Epidermal melanocyte (primary cell): ENCODE data around the gene ZNF487.
"Not testable (repeated sequence)": the region's sequence is repeated elsewhere in the genome, so short reads cannot be mapped to it uniquely, and the experiment has no call there.

Experiments used
- DNase-seq: peaks from one replicate; pipeline ENCODE4 v3.0.0; 2011; ENCODE audit warnings: low spot score; ENCODE audit not compliant: insufficient read length

ZNF487 gene

DNA sequence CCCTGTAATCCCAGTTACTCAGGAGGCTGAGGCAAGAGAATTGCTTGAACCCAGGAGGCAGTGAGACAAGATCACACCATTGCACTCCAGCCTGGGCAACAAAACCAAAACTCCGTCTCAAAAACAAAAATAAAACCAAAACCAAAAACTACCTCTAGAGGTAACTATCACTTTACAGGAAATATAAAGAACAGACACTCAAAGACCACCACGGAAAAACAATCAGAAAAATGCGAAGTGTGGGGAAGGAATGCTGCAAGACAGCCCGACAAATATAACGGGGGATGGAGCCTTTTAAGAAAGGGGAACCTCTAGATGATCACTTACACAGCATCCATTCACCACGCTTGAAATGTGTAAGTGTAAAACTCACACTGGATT is 32.2 kb upstream of the ZNF487 start:
- DNase-seq, result no peak

GRCh38 chr10:43407148-43407575 is 29.7 kb upstream of the ZNF487 start:
- DNase-seq, result no peak

- DNase-seq, result peak; percentile 73
Observed at GRCh38 chr10:43407576-43408330, 29.2 kb upstream of the ZNF487 start.

GRCh38 chr10:43408331-43408709 is 28.6 kb upstream of the ZNF487 start:
- DNase-seq, result no peak

- peak; percentile 93 for DNase-seq
Observed at GRCh38 chr10:43408710-43409384, 28.1 kb upstream of the ZNF487 start, which contains the start of gene HNRNPF. HNRNPF (minus strand) TSS chr10:43409186; CDS start chr10:43387884, 21,302 bp downstream.

DNA sequence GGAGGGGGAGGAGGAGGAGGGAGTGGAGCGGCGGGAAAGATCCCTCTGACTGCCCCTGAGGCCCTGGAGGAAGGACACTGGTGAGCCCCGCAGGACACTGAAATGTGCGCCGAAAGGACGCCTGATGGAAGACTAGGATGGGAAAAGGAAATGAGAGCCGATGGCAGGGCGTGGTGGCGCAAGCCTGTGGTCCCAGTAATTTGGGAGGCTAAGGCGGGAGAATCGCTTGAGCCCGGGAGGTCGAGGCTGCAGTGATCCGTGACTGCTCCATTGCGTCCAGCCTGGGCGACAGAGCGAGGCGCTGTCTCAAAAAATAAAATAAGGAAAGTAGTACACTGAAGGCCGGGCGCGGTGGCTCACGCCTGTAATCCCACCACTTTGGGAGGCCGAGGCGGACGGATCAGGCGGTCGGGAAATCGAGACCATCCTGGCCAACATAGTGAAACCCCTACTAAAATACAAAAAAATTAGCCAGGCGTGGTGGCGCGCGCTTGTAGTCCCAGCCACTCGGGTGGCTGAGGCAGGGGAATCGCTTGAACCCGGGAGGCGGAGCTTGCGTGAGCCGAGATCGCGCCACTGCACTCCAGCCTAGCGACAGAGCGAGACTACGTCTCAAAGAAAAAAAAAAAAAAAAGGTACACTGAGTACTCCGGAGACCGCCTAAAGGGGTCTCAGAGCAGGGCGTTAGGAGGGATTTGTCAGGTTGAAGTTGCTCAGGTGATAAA is 27.4 kb upstream of the ZNF487 start:
- no peak for DNase-seq

DNA sequence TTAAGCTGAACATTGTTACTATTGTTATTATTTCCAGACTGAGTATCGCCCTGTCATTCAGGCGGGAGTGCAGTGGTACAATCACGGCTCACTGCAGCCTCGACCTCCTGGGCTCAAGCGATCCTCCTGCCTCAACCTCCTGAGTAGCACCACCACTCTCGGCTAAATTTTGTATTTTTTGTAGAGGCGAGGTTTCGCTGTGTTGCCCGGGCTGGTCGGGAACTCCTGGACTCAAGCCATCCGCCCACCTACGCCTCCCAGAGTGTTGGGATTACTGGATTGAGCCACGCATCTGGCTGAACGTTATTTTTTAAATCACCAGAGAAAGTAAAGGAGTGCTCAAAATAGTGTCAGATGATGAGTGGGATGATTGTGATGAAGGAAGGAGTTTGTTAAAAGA is 26.6 kb upstream of the ZNF487 start:
- DNase-seq, result no peak

DNA sequence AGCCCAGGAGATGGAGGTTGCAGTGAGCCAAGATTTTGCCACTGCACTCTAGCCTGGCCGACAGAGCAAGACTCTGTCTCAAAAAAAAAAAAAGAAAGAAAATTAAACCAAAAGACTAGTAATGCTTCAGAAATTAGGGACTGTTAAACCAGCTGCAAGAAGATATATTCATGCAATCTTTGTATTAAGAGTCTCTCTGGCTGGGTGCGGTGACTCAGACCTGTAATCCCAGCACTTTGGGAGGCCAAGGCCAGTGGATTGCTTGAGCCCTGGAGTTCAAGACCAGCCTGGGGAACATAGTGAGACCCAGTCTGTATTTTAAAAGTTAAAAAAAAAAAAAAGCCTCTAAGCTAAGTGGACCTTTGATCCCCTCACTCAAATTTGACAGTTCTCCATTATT is 25.4 kb upstream of the ZNF487 start:
- no peak for DNase-seq

GRCh38 chr10:43415544-43415943 is 21.4 kb upstream of the ZNF487 start:
- no peak for DNase-seq

GRCh38 chr10:43417950-43418768 is 18.8 kb upstream of the ZNF487 start:
- DNase-seq, result no peak

GRCh38 chr10:43419997-43420368 is 16.9 kb upstream of the ZNF487 start:
- no peak for DNase-seq

GRCh38 chr10:43420369-43421200 is 16.3 kb upstream of the ZNF487 start:
- DNase-seq, result peak; percentile 67

DNA sequence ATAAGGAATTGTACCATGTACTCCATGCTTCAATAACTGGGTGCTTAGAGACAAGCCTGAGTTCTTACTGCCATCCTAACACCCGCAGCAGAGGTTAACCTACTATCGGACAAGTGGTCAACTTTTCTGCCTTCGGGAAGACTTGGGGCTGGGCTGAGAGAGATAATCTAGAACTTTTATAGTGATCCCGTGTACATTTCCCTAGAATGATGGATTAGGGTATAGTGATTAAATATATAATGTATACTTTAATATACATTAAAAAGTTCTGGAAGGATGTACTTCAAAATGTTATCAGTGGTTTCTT is 15.8 kb upstream of the ZNF487 start:
- DNase-seq, result no peak

DNA sequence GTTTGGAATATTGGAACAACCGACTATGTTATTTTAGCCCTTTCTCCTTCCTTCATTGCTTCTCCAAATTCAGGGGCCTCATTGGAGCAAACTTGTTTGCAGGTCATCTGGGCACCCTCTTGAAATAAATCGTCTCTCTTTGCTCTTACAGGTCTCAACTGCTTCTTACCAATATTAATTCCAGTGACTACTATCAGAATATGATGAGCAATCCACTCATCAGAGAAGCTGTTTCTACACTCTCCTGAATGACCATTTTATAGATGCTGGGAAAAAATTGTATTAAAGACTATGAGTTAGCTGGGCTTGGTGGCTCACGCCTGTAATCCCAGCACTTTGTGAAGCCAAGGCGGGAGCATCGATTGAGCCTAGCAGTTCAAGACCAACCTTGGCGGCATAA is 15.4 kb upstream of the ZNF487 start:
- no peak for DNase-seq

DNA sequence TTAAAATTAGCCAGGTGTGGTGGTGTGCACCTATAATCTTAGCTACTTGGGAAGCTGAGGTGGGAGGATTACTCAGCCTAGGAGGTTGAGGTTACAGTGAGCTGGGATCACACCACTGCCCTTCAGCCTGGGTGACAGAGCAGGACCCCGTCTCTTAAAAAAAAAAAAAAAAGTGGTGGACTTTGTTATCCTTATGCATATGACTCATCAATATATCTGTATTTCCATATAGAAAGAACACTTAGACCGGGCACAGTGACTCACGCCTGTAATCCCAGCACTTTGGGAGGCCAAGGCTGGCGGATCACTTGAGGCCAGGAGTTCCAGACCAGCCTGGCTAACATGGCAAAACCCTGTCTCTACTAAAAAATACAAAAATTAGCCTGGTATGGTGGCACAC is 15.0 kb upstream of the ZNF487 start:
- DNase-seq, result not testable (repeated sequence)

GRCh38 chr10:43424416-43424815 is 12.5 kb upstream of the ZNF487 start:
- no peak for DNase-seq

- DNase-seq, result not testable (repeated sequence)
Observed at GRCh38 chr10:43426476-43426875, 10.4 kb upstream of the ZNF487 start.

DNA sequence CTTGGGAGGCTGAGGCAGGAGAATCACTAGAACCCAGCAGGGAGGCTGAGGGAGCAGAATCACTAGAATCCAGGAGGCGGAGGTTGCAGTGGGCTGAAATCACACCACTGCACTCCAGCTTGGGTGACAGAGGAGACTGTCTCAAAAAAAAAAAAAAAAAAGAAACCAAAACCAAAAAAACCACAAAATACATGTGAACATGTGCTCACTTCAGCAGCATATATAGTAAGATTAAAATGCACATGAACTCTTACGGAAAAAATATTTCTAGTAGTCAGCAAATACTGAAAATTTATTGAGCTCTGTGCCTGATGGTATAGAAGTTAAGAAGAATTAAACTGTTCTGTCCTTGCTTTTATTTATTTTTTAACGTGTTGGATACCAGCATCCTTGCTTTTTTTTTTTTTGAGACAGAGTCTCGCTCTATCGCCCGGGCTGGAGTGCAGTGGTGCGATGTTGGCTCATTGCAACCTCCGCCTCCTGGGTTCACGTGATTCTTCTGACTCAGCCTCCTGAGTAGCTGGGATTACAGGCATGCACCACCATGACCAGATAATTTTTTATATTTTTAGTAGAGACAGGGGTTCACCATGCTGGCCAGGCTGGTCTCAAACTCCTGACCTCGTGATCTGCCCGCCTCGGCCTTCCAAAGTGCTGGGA is 9.6 kb upstream of the ZNF487 start:
- DNase-seq, result no peak

GRCh38 chr10:43430926-43431663 is 5.8 kb upstream of the ZNF487 start:
- no peak for DNase-seq
